ENCODE data around the gene PWWP2B. TPM values are rescaled to one million over a fixed set of nuclear protein-coding genes. Genes with fewer than 3 reads are reported as not detected.
A peak's percentile ranks its signal among the peaks of the same experiment; 100 is the strongest.

The PWWP2B gene
- total and polyA plus RNA-seq, 2 of the 13 experiments (the other 11 are each of a cell fraction or from before 2014, with no cell fraction given): 2.3 to 4.7 TPM

DNA sequence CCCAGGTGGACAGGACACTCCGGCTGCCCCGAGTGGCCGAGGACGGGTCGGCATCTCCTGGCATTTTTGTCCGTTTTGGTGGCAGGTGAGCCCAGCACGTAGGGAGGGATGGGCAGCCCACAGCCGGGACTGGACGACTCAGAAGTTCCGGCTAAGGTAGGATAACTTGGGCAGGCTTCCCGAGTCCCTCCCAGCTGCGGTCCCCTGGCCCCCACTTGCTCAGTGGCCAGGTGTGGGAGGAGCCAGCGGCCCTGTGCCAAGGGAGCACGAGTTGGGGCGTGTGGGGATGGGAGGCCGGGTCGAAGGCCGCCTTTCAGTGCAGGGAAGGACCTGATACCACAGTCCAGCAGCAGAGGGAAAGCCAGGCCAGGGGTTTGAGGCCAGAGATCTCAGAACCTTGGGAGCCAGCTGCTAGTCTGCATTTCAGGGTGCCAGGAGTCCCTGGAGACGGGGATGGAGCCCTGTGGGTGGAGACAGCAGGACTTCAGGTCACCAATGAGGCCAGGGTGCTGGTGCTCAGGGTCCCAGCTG, 58.5 kb downstream of the PWWP2B start (continued):
- TF ChIP-seq, protein P1, sequence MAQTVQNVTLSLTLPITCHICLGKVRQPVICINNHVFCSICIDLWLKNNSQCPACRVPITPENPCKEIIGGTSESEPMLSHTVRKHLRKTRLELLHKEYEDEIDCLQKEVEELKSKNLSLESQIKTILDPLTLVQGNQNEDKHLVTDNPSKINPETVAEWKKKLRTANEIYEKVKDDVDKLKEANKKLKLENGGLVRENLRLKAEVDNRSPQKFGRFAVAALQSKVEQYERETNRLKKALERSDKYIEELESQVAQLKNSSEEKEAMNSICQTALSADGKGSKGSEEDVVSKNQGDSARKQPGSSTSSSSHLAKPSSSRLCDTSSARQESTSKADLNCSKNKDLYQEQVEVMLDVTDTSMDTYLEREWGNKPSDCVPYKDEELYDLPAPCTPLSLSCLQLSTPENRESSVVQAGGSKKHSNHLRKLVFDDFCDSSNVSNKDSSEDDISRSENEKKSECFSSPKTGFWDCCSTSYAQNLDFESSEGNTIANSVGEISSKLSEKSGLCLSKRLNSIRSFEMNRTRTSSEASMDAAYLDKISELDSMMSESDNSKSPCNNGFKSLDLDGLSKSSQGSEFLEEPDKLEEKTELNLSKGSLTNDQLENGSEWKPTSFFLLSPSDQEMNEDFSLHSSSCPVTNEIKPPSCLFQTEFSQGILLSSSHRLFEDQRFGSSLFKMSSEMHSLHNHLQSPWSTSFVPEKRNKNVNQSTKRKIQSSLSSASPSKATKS (CRISPR knock-in tag; IDR thresholded peaks at IDR 0.05): no peak
- TF ChIP-seq ZNF780A (CRISPR knock-in tag; IDR thresholded peaks at IDR 0.05): no peak
- TF ChIP-seq, protein P2, sequence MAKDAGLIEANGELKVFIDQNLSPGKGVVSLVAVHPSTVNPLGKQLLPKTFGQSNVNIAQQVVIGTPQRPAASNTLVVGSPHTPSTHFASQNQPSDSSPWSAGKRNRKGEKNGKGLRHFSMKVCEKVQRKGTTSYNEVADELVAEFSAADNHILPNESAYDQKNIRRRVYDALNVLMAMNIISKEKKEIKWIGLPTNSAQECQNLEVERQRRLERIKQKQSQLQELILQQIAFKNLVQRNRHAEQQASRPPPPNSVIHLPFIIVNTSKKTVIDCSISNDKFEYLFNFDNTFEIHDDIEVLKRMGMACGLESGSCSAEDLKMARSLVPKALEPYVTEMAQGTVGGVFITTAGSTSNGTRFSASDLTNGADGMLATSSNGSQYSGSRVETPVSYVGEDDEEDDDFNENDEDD (CRISPR knock-in tag; IDR thresholded peaks at IDR 0.05; ENCODE audit: borderline replicate concordance): 0 out of 2 replicates have a peak, but pooled peaks have one; percentile 9
- TF ChIP-seq, protein P3, sequence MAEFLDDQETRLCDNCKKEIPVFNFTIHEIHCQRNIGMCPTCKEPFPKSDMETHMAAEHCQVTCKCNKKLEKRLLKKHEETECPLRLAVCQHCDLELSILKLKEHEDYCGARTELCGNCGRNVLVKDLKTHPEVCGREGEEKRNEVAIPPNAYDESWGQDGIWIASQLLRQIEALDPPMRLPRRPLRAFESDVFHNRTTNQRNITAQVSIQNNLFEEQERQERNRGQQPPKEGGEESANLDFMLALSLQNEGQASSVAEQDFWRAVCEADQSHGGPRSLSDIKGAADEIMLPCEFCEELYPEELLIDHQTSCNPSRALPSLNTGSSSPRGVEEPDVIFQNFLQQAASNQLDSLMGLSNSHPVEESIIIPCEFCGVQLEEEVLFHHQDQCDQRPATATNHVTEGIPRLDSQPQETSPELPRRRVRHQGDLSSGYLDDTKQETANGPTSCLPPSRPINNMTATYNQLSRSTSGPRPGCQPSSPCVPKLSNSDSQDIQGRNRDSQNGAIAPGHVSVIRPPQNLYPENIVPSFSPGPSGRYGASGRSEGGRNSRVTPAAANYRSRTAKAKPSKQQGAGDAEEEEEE (CRISPR knock-in tag; IDR thresholded peaks at IDR 0.05; ENCODE audit: borderline replicate concordance): no peak
- TF ChIP-seq, protein P4, sequence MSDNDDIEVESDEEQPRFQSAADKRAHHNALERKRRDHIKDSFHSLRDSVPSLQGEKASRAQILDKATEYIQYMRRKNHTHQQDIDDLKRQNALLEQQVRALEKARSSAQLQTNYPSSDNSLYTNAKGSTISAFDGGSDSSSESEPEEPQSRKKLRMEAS (IDR thresholded peaks at IDR 0.05): peak; percentile 45; the same call in 1 of the 2 replicates
- TF ChIP-seq ZNF709 (CRISPR knock-in tag; IDR thresholded peaks at IDR 0.05): 0 out of 2 replicates have a peak, but pooled peaks have one; percentile 24
- no peak for TF ChIP-seq ZNF44 (CRISPR knock-in tag; IDR thresholded peaks at IDR 0.05)
- TF ChIP-seq, protein P5, sequence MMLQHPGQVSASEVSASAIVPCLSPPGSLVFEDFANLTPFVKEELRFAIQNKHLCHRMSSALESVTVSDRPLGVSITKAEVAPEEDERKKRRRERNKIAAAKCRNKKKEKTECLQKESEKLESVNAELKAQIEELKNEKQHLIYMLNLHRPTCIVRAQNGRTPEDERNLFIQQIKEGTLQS (CRISPR knock-in tag; IDR thresholded peaks at IDR 0.05): no peak
- TF ChIP-seq SALL2 (CRISPR knock-in tag; IDR thresholded peaks at IDR 0.05): no peak
- no peak for TF ChIP-seq ZNF501 (CRISPR knock-in tag; IDR thresholded peaks at IDR 0.05)
- no peak for TF ChIP-seq ZMYM2 (CRISPR knock-in tag; IDR thresholded peaks at IDR 0.05)
- TF ChIP-seq EED (CRISPR knock-in tag; IDR thresholded peaks at IDR 0.05): no peak
- TF ChIP-seq ATF7-NPFF (CRISPR knock-in tag; IDR thresholded peaks at IDR 0.05; ENCODE audit: low read depth): no peak
- peak; percentile 23 for TF ChIP-seq TEAD3 (CRISPR knock-in tag; optimal IDR thresholded peaks at IDR 0.05; ENCODE audit: borderline replicate concordance)
- TF ChIP-seq ZNF703 (CRISPR knock-in tag; IDR thresholded peaks at IDR 0.05; ENCODE audit: borderline replicate concordance): no peak
- peak; percentile 14; the same call in 1 of the 2 replicates for TF ChIP-seq SALL1 (CRISPR knock-in tag; IDR thresholded peaks at IDR 0.05)
- TF ChIP-seq MAFK (conservative IDR thresholded peaks at IDR 0.05 in 1 of 2, IDR thresholded peaks at IDR 0.05 in 1 of 2; ENCODE audit: low read length in 2 of 2): no peak
- no peak for TF ChIP-seq ZNF326 (CRISPR knock-in tag; IDR thresholded peaks at IDR 0.05; ENCODE audit: borderline replicate concordance)
- no peak for TF ChIP-seq MIER3 (CRISPR knock-in tag; IDR thresholded peaks at IDR 0.05; ENCODE audit: borderline replicate concordance)
- TF ChIP-seq SP5 (CRISPR knock-in tag; IDR thresholded peaks at IDR 0.05; ENCODE audit: borderline replicate concordance, low read depth): no peak
- TF ChIP-seq, protein P6, sequence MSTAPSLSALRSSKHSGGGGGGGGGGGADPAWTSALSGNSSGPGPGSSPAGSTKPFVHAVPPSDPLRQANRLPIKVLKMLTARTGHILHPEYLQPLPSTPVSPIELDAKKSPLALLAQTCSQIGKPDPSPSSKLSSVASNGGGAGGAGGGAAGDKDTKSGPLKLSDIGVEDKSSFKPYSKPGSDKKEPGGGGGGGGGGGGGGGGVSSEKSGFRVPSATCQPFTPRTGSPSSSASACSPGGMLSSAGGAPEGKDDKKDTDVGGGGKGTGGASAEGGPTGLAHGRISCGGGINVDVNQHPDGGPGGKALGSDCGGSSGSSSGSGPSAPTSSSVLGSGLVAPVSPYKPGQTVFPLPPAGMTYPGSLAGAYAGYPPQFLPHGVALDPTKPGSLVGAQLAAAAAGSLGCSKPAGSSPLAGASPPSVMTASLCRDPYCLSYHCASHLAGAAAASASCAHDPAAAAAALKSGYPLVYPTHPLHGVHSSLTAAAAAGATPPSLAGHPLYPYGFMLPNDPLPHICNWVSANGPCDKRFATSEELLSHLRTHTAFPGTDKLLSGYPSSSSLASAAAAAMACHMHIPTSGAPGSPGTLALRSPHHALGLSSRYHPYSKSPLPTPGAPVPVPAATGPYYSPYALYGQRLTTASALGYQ (CRISPR knock-in tag; IDR thresholded peaks at IDR 0.05): no peak
- TF ChIP-seq ATF1 (CRISPR knock-in tag; IDR thresholded peaks at IDR 0.05): no peak
